Body of pancreas (tissue), 4 donors: ENCODE data around the gene TAPBPL.

Experiments used
- POLR2A ChIP-seq, 3 donors: fragments of 450-650 bp; IDR thresholded peaks; one replicate each; pipeline ENCODE4 v1.6.1; 2016; ENCODE audit warnings: antibody characterized with exemption in 3 of 3, mild to moderate bottlenecking in 2 of 3
- TF ChIP-seq, protein P1 (sequence below), 7 experiments: fragments of 450-650 bp in 4 of 7; fragments of 200-600 bp in 3 of 7; sonication (generic) in 3 of 7; IDR thresholded peaks; one replicate each; pipeline ENCODE4 v1.5.1; 2016 to 2019; ENCODE audit warnings: antibody characterized with exemption in 7 of 7

DNA sequence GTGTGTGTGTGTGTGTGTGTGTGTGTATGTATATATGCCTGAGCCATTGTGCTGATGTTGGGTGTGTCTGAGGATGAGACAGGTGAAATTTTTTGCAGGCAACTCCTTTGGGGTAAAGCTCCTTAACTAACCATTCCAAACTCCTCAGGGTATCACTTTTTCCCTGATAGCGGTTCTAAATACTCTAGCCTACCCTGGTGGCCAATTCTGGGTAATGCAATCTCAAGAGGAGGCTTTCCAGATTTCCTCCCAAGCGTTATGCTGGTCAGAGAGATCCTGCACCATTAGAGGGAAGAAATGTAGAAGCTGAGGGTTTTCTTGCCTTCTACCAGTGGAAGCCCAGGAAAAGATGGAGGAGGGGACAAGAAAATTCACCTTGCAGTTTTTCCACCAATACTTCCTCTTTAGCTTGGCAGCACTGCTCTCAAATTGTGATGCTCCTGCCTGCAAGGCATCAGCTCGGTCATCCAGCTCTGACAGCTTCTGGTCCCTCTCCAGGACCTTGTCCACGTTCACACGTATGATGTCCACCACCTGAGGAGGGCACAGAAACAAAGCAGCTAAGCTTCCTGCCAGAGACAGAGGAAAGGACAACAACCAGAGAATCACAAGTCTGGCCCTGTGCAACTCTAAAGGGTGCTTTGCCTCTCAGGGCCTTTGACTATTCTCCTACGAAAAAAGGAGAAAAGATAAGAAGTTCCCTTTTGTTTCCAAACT is 13.8 kb downstream of the TAPBPL start:
- TF ChIP-seq, protein P1, sequence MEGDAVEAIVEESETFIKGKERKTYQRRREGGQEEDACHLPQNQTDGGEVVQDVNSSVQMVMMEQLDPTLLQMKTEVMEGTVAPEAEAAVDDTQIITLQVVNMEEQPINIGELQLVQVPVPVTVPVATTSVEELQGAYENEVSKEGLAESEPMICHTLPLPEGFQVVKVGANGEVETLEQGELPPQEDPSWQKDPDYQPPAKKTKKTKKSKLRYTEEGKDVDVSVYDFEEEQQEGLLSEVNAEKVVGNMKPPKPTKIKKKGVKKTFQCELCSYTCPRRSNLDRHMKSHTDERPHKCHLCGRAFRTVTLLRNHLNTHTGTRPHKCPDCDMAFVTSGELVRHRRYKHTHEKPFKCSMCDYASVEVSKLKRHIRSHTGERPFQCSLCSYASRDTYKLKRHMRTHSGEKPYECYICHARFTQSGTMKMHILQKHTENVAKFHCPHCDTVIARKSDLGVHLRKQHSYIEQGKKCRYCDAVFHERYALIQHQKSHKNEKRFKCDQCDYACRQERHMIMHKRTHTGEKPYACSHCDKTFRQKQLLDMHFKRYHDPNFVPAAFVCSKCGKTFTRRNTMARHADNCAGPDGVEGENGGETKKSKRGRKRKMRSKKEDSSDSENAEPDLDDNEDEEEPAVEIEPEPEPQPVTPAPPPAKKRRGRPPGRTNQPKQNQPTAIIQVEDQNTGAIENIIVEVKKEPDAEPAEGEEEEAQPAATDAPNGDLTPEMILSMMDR (IDR thresholded peaks at IDR 0.05) = peak; percentile 73 to 93 (median 85)
- no peak for TF ChIP-seq POLR2A (IDR thresholded peaks at IDR 0.05)
